H1 (cell line): ENCODE results near the gene LPGAT1. TPM values are rescaled to one million over a fixed set of nuclear protein-coding genes. Genes with fewer than 3 reads are reported as not detected.

Source experiments
- polyA plus RNA-seq, 7 experiments: library from polyadenylated mRNA; depleted of rRNA in 3 of 7; stranded (reverse) in 5 of 7; unstranded in 2 of 7; fragments of >200 nt in 5 of 7; fragments of 200-250 nt in 2 of 7; gene quantifications; 1 replicate in 5 of 7; 2 replicates in 1 of 7; 4 replicates in 1 of 7; pipeline versions ENCODE4 v1.2.1 to v1.2.3, GENCODE V29; 2011 to 2013; ENCODE audit warnings: missing spikeins in 2 of 7, mixed read lengths in 2 of 7
- total RNA-seq: library from RNA; stranded (reverse); fragmentation: NEBNext Ultra II Directional; extraction: Animal tissue kit (Norgen Biotek cat#: 25700); gene quantifications from 2 replicates; pipeline ENCODE4 v1.2.1, GENCODE V29; 2021
- TF ChIP-seq, protein P1 (sequence below): fragments of 300-600 bp; sonication (generic); IDR thresholded peaks from 2 replicates; pipeline ENCODE4 v1.7.1; 2012; ENCODE audit warnings: low read length, moderate library complexity, mild to moderate bottlenecking, inconsistent platforms; ENCODE audit not compliant: insufficient replicate concordance

The LPGAT1 gene
- total and polyA plus RNA-seq, 2 of the 8 experiments (the other 6 are each of a cell fraction or from before 2014, with no cell fraction given) = 2.3 to 13.5 TPM

DNA sequence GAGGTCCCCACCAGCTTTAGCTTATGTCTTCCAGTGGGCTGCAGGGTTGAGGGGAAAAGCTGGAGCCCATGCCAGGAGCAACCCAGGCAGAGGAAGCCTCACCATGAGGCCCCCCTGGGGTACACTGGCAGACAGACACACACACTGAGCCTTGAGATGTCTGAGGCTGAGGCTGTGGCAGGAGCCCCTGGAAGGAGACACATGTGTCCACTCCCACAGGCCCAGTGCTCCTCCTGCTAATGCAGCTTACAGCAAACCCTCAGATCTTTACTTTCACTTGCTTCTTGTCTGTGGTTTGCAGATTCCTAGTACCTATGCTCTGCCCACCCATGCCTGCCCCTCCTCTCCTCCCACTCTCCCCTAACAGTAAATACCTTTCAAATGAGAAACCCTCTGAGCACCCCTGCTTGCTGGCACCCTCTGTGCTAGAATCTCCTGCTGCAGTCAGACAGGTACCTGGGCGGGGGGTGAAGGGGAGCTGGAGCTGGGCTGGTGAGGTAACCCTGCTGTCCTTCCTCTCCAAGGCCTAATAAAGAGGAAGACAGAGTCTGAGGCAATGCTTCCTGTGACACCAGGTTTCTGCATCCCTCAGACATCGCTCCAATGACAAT lies 91.8 kb downstream of the LPGAT1 start (continued):
- TF ChIP-seq, protein P1, sequence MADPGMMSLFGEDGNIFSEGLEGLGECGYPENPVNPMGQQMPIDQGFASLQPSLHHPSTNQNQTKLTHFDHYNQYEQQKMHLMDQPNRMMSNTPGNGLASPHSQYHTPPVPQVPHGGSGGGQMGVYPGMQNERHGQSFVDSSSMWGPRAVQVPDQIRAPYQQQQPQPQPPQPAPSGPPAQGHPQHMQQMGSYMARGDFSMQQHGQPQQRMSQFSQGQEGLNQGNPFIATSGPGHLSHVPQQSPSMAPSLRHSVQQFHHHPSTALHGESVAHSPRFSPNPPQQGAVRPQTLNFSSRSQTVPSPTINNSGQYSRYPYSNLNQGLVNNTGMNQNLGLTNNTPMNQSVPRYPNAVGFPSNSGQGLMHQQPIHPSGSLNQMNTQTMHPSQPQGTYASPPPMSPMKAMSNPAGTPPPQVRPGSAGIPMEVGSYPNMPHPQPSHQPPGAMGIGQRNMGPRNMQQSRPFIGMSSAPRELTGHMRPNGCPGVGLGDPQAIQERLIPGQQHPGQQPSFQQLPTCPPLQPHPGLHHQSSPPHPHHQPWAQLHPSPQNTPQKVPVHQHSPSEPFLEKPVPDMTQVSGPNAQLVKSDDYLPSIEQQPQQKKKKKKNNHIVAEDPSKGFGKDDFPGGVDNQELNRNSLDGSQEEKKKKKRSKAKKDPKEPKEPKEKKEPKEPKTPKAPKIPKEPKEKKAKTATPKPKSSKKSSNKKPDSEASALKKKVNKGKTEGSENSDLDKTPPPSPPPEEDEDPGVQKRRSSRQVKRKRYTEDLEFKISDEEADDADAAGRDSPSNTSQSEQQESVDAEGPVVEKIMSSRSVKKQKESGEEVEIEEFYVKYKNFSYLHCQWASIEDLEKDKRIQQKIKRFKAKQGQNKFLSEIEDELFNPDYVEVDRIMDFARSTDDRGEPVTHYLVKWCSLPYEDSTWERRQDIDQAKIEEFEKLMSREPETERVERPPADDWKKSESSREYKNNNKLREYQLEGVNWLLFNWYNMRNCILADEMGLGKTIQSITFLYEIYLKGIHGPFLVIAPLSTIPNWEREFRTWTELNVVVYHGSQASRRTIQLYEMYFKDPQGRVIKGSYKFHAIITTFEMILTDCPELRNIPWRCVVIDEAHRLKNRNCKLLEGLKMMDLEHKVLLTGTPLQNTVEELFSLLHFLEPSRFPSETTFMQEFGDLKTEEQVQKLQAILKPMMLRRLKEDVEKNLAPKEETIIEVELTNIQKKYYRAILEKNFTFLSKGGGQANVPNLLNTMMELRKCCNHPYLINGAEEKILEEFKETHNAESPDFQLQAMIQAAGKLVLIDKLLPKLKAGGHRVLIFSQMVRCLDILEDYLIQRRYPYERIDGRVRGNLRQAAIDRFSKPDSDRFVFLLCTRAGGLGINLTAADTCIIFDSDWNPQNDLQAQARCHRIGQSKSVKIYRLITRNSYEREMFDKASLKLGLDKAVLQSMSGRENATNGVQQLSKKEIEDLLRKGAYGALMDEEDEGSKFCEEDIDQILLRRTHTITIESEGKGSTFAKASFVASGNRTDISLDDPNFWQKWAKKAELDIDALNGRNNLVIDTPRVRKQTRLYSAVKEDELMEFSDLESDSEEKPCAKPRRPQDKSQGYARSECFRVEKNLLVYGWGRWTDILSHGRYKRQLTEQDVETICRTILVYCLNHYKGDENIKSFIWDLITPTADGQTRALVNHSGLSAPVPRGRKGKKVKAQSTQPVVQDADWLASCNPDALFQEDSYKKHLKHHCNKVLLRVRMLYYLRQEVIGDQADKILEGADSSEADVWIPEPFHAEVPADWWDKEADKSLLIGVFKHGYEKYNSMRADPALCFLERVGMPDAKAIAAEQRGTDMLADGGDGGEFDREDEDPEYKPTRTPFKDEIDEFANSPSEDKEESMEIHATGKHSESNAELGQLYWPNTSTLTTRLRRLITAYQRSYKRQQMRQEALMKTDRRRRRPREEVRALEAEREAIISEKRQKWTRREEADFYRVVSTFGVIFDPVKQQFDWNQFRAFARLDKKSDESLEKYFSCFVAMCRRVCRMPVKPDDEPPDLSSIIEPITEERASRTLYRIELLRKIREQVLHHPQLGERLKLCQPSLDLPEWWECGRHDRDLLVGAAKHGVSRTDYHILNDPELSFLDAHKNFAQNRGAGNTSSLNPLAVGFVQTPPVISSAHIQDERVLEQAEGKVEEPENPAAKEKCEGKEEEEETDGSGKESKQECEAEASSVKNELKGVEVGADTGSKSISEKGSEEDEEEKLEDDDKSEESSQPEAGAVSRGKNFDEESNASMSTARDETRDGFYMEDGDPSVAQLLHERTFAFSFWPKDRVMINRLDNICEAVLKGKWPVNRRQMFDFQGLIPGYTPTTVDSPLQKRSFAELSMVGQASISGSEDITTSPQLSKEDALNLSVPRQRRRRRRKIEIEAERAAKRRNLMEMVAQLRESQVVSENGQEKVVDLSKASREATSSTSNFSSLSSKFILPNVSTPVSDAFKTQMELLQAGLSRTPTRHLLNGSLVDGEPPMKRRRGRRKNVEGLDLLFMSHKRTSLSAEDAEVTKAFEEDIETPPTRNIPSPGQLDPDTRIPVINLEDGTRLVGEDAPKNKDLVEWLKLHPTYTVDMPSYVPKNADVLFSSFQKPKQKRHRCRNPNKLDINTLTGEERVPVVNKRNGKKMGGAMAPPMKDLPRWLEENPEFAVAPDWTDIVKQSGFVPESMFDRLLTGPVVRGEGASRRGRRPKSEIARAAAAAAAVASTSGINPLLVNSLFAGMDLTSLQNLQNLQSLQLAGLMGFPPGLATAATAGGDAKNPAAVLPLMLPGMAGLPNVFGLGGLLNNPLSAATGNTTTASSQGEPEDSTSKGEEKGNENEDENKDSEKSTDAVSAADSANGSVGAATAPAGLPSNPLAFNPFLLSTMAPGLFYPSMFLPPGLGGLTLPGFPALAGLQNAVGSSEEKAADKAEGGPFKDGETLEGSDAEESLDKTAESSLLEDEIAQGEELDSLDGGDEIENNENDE = no peak
